Measurements from ENCODE around the gene LRRC27. TPM values are rescaled to one million over a fixed set of nuclear protein-coding genes. Genes with fewer than 3 reads are reported as not detected.

Gene LRRC27
- total and polyA plus RNA-seq, 7 experiments from 2014 or later, result 1.8 to 10.8 (median 6.0) TPM

DNA sequence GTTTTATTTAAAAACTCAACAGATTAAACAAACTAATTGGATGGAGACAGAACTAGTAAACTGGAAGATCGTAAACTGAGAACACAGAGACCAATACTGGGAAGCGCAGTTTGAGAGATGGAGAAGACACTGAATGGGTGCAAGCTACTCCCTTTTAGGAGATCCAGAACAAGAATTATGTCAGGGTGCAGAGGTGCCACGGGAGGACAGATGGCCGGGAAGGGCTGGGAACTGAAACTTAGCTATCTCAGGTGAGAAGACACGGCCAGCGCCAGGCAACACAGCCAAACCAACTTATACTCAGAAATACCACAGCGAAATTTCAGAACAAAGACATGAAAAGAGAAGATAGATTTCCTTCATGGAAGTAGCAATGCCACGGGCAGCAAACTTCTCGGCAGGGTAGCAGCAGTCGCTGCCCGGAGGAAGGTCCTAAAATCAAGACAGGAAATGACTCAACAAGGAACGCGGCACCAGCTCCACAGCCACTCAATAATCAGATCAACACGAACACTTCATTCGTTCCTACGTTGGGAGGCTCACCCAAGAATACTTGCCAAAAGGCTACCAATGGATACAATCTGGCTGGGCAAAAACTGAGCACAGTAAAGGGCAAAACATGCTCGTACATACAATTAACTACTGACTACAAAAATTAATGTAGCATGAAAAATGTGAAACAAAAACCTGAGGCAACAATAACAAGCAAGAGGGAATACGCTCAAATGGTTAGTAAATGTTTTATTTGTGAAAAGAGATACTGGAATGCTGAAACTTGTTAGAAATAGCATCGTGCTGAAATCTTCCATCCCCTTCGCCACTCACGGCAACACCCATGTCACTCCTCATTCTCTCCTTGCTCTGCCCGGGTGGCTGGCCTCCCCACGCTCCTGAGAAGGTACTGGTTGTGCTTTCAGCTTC is 2.2 kb upstream of the LRRC27 start:
- DNase-seq (peak in 1 of 9 donors; percentile 7), ATAC-seq (no peak)
- Mint-ChIP-seq H3K36me3 (peaks cover 0 to 38% (median 20%) of the 10 kb centered on the region in 5 donors), H3K4me1 (peaks cover 36 to 73% (median 64%) of the 10 kb centered on the region in 7 donors), H3K9me3 (peaks cover 0 to 13% (median 0%) of the 10 kb centered on the region in 11 donors), H3K27me3 (peaks cover 0 to 7% (median 0%) of the 10 kb centered on the region in 5 donors), H3K27ac (peak overlapping the region; percentile 79 to 96 (median 88)), H3K4me3 (peak overlapping the region; percentile 85 to 96 (median 90))
- H3K9me3 ChIP-seq (ENCODE audit: control insufficient read depth in 2 of 3, low read length in 3 of 3), result no peaks in the 10 kb centered on the region
- peak overlapping the region; percentile 38 for H3K27ac ChIP-seq (ENCODE audit: low read depth, low read length)
- H3K4me1 ChIP-seq (ENCODE audit: control insufficient read depth in 2 of 2, insufficient read depth in 2 of 2, low read length in 2 of 2), result peaks cover 4 to 19% of the 10 kb centered on the region in 2 donors
- H3K36me3 ChIP-seq (ENCODE audit: control insufficient read depth in 2 of 3, insufficient read depth in 3 of 3, low read length in 3 of 3), result peaks cover 0 to 10% (median 0%) of the 10 kb centered on the region in 3 experiments
- intact Hi-C loops (cut with micrococcal nuclease), result loop anchor here (2.0 to 5.0 kb wide), 4 partner anchors 167 to 1062 kb away; partner anchors contain the start of genes PPP2R2D (in 2 of the 2), MTG1 (in 1 of the 2), TUBGCP2 (in 1 of the 2) and ZNF511 (in 1 of the 2)
- ChIA-PET POLR2A (interaction anchor here (0.6 to 0.7 kb wide), 2 partner anchors 103 to 202 kb away, joined by 3 to 4 read pairs; no protein-coding TSS in a partner anchor), CTCF (no interaction called here)
- H3K27me3 ChIP-seq (ENCODE audit: control insufficient read depth in 2 of 2, insufficient read depth in 2 of 2, low read length in 2 of 2), result no peaks in the 10 kb centered on the region
- H3K4me3 ChIP-seq (ENCODE audit: low read length), result peak overlapping the region; percentile 96

DNA sequence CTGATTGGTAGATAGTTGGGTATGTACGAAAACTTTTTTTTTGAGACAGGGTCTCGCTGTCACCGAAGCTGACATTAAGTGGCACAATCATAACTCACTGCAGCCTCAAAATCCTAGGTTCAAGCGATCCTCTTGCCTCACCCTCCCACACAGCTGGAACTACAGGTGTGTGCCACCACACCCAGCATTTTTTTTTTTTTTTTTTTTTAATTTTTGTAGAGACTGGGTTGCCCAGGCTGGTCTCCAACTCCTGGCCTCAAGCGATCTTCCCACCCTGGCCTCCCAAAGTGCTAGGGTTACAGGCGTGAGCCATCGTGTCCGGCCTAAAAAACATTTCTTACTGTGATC is 1.5 kb upstream of the LRRC27 start:
- no peaks in the 10 kb centered on the region for H3K27me3 ChIP-seq (ENCODE audit: control insufficient read depth in 2 of 2, insufficient read depth in 2 of 2, low read length in 2 of 2)
- peak overlapping the region; percentile 38 for H3K27ac ChIP-seq (ENCODE audit: low read depth, low read length)
- POLR2A ChIA-PET, result interaction anchor here (0.7 to 1.0 kb wide), 2 partner anchors 16 to 103 kb away, joined by 3 to 4 read pairs; no protein-coding TSS in a partner anchor
- peaks cover 0 to 7% (median 0%) of the 10 kb centered on the region in 5 donors for H3K27me3 Mint-ChIP-seq
- peak overlapping the region; percentile 96 for H3K4me3 ChIP-seq (ENCODE audit: low read length)
- intact Hi-C loops (cut with micrococcal nuclease), result loop anchor here (2.0 to 5.0 kb wide), 4 partner anchors 168 to 1062 kb away; partner anchors contain the start of genes PPP2R2D (in 2 of the 2), MTG1 (in 1 of the 2), TUBGCP2 (in 1 of the 2) and ZNF511 (in 1 of the 2)
- peaks cover 0 to 34% (median 17%) of the 10 kb centered on the region in 5 donors for H3K36me3 Mint-ChIP-seq
- peaks cover 38 to 73% (median 63%) of the 10 kb centered on the region in 7 donors for H3K4me1 Mint-ChIP-seq
- peaks cover 4 to 19% of the 10 kb centered on the region in 2 donors for H3K4me1 ChIP-seq (ENCODE audit: control insufficient read depth in 2 of 2, insufficient read depth in 2 of 2, low read length in 2 of 2)
- peaks cover 0 to 9% (median 0%) of the 10 kb centered on the region in 3 experiments for H3K36me3 ChIP-seq (ENCODE audit: control insufficient read depth in 2 of 3, insufficient read depth in 3 of 3, low read length in 3 of 3)
- no peak for DNase-seq
- H3K9me3 ChIP-seq (ENCODE audit: control insufficient read depth in 2 of 3, low read length in 3 of 3), result no peaks in the 10 kb centered on the region
- H3K4me3 Mint-ChIP-seq, result peak overlapping the region; percentile 85 to 96 (median 90)
- no peak for ATAC-seq
- peak overlapping the region; percentile 79 to 96 (median 88) for H3K27ac Mint-ChIP-seq
- CTCF ChIA-PET, result no interaction called here
- peaks cover 0 to 13% (median 0%) of the 10 kb centered on the region in 11 donors for H3K9me3 Mint-ChIP-seq

DNA sequence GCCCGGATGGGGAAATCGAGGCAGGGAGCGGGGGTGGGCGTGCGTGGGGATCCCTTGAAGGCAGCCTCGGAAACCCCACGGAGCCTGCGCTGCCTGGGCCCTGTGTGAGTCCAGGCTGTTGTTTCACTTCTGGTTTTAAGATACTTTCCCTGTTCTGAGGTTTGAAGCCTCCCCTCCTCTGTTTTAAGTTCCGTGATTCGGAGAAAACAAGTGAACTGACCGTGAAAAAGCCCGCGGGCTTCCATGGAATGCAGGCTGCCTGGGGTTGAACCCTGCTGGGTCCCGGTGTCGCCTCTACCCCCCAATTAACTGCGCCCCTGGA is 401 bp downstream of the LRRC27 start:
- Histone ChIP-seq H3K4me3 (ENCODE audit: low read length) (peak overlapping the region; percentile 77), H3K27ac (ENCODE audit: low read depth, low read length) (peak overlapping the region; percentile 84), H3K36me3 (ENCODE audit: control insufficient read depth in 2 of 3, insufficient read depth in 3 of 3, low read length in 3 of 3) (no peaks in the 10 kb centered on the region), H3K4me1 (ENCODE audit: control insufficient read depth in 2 of 2, insufficient read depth in 2 of 2, low read length in 2 of 2) (peaks cover 11 to 24% of the 10 kb centered on the region in 2 donors), H3K9me3 (ENCODE audit: control insufficient read depth in 2 of 3, low read length in 3 of 3) (no peaks in the 10 kb centered on the region), H3K27me3 (ENCODE audit: control insufficient read depth in 2 of 2, insufficient read depth in 2 of 2, low read length in 2 of 2) (no peaks in the 10 kb centered on the region)
- ATAC-seq, result peak; percentile 45
- peaks cover 0 to 16% (median 8%) of the 10 kb centered on the region in 5 donors for H3K36me3 Mint-ChIP-seq
- peak overlapping the region; percentile 86 to 97 (median 95) for H3K27ac Mint-ChIP-seq
- peaks cover 47 to 77% (median 66%) of the 10 kb centered on the region in 7 donors for H3K4me1 Mint-ChIP-seq
- DNase-seq, result no peak
- CTCF ChIA-PET, result no interaction called here
- peak overlapping the region; percentile 86 to 96 (median 90) for H3K4me3 Mint-ChIP-seq
- POLR2A ChIA-PET, result interaction anchor here (0.7 kb wide), 1 partner anchor 190 kb away, joined by 3 read pairs; no protein-coding TSS in a partner anchor
- intact Hi-C loops (cut with micrococcal nuclease), result loop anchor here (1.0 to 5.0 kb wide), 14 partner anchors 24 to 1060 kb away; partner anchors contain the start of genes INPP5A (in 2 of the 2), PPP2R2D (in 2 of the 2), BNIP3 (in 1 of the 2) and DPYSL4 (in 1 of the 2)
- peaks cover 0 to 13% (median 0%) of the 10 kb centered on the region in 11 donors for H3K9me3 Mint-ChIP-seq
- peaks cover 0 to 7% (median 0%) of the 10 kb centered on the region in 5 donors for H3K27me3 Mint-ChIP-seq

DNA sequence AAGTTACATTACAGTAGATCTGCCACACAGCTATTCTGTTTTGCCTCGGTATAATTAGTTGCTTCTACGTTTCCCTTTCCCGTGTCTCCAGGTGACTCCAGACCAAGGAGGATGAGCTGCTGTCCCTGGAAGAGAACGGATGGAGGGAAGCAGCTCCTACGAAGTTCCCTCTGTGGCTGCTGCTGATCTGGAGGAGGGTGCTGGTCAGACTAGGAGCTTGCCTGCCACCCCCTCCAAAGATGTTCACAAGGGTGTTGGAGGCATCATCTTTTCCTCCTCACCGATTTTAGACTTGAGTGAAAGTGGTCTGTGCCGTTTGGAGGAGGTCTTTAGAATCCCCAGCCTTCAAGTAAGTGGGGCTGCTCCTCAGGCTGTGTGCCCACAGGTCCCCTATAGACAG is 1.4 kb downstream of the LRRC27 start:
- Mint-ChIP-seq H3K9me3 (peaks cover 0 to 13% (median 0%) of the 10 kb centered on the region in 11 donors), H3K36me3 (peaks cover 0 to 16% (median under 1%) of the 10 kb centered on the region in 5 donors), H3K4me3 (peak overlapping the region; percentile 41 to 96 (median 88)), H3K27me3 (peaks cover 0 to 7% (median 0%) of the 10 kb centered on the region in 5 donors), H3K27ac (peak overlapping the region in 7 of 9 donors; percentile 59 to 97 (median 95)), H3K4me1 (peaks cover 40 to 74% (median 61%) of the 10 kb centered on the region in 7 donors)
- ChIA-PET CTCF (no interaction called here), POLR2A (no interaction called here)
- H3K36me3 ChIP-seq (ENCODE audit: control insufficient read depth in 2 of 3, insufficient read depth in 3 of 3, low read length in 3 of 3), result no peaks in the 10 kb centered on the region
- intact Hi-C loops (cut with micrococcal nuclease), result loop anchor here (2.0 to 5.0 kb wide), 6 partner anchors 63 to 1059 kb away; partner anchors contain the start of genes PPP2R2D (in 2 of the 2), BNIP3 (in 1 of the 2), MTG1 (in 1 of the 2) and PWWP2B (in 1 of the 2)
- H3K4me1 ChIP-seq (ENCODE audit: control insufficient read depth in 2 of 2, insufficient read depth in 2 of 2, low read length in 2 of 2), result peaks cover 11 to 24% of the 10 kb centered on the region in 2 donors
- H3K9me3 ChIP-seq (ENCODE audit: control insufficient read depth in 2 of 3, low read length in 3 of 3), result no peaks in the 10 kb centered on the region
- no peaks in the 10 kb centered on the region for H3K27me3 ChIP-seq (ENCODE audit: control insufficient read depth in 2 of 2, insufficient read depth in 2 of 2, low read length in 2 of 2)
- DNase-seq (no peak), ATAC-seq (no peak)
- H3K4me3 ChIP-seq (ENCODE audit: low read length), result no peak overlapping the region
- H3K27ac ChIP-seq (ENCODE audit: low read depth, low read length), result no peak overlapping the region

DNA sequence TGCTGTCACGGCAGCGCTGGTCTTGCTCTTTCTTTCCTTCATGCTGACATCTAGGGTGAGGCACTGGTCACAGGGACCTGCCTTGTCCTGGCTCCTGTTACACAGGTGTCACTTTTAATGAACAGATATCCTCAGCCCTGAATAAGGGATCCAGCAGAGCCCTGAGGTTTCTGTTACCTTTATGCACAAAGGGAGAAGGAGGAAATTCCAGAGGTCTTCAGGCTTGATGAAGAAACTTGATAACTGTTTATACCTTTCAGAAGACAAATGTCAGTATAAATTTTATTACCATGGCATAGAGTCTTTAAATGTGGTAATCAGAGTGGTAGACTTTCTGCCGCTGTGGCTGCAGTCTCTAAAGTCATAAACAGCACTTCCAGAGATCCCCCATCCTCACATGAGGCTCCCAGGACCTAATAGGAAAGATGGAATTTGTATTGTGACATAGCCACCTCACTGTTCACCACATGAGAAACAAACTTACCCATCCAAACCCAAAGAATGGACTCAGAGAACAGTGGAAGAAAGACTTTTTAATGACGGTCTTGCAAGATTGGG is 2.7 kb downstream of the LRRC27 start:
- H3K4me1 Mint-ChIP-seq, result peaks cover 29 to 63% (median 53%) of the 10 kb centered on the region in 7 donors
- ChIA-PET CTCF (interaction anchor here (0.6 kb wide), 1 partner anchor 8 kb away, joined by 4 read pairs; no protein-coding TSS in a partner anchor), POLR2A (no interaction called here)
- Histone ChIP-seq H3K27ac (ENCODE audit: low read depth, low read length) (no peak overlapping the region), H3K4me3 (ENCODE audit: low read length) (no peak overlapping the region), H3K4me1 (ENCODE audit: control insufficient read depth in 2 of 2, insufficient read depth in 2 of 2, low read length in 2 of 2) (peaks cover 11 to 19% of the 10 kb centered on the region in 2 donors), H3K36me3 (ENCODE audit: control insufficient read depth in 2 of 3, insufficient read depth in 3 of 3, low read length in 3 of 3) (no peaks in the 10 kb centered on the region), H3K9me3 (ENCODE audit: control insufficient read depth in 2 of 3, low read length in 3 of 3) (no peaks in the 10 kb centered on the region), H3K27me3 (ENCODE audit: control insufficient read depth in 2 of 2, insufficient read depth in 2 of 2, low read length in 2 of 2) (no peaks in the 10 kb centered on the region)
- peaks cover 0 to 11% (median 0%) of the 10 kb centered on the region in 11 donors for H3K9me3 Mint-ChIP-seq
- peaks cover 0 to 12% (median 0%) of the 10 kb centered on the region in 5 donors for H3K36me3 Mint-ChIP-seq
- intact Hi-C loops (cut with micrococcal nuclease), result loop anchor here (2.0 to 5.0 kb wide), 4 partner anchors 210 to 1058 kb away; partner anchors contain the start of genes PPP2R2D (in 2 of the 2), MTG1 (in 1 of the 2), TUBGCP2 (in 1 of the 2) and ZNF511 (in 1 of the 2)
- ATAC-seq (no peak), DNase-seq (no peak)
- H3K27ac Mint-ChIP-seq, result no peak overlapping the region
- peaks cover 0 to 7% (median 0%) of the 10 kb centered on the region in 5 donors for H3K27me3 Mint-ChIP-seq
- no peak overlapping the region for H3K4me3 Mint-ChIP-seq
